Liver (tissue), 9 donors: ENCODE measurements around the gene CSNK1G2. TPM values are rescaled to one million over a fixed set of nuclear protein-coding genes. Genes with fewer than 3 reads are reported as not detected.

Source experiments
- DNase-seq: peaks from one replicate; pipeline ENCODE4 v3.0.0-alpha.2; 2017; ENCODE audit warnings: low spot score
- H3K27ac ChIP-seq, 2 donors: one replicate each; pipeline ENCODE4 v1.7.0; 2013; ENCODE audit warnings: inconsistent platforms in 2 of 2, low read length in 2 of 2, control low read depth in 1 of 2, low read depth in 1 of 2, mild to moderate bottlenecking in 1 of 2
- H3K27me3 ChIP-seq, 4 donors: one replicate each; pipeline versions ENCODE4 v1.6.1 to v1.7.0; 2013; ENCODE audit warnings: low read length in 3 of 4, inconsistent platforms in 1 of 4, mild to moderate bottlenecking in 1 of 4, moderate library complexity in 1 of 4; ENCODE audit not compliant: control insufficient read depth in 4 of 4, insufficient read depth in 4 of 4
- H3K36me3 ChIP-seq, 4 donors: one replicate each; pipeline versions ENCODE4 v1.6.1 to v1.7.0; 2013; ENCODE audit warnings: low read length in 3 of 4, mild to moderate bottlenecking in 3 of 4, low read depth in 1 of 4, moderate library complexity in 1 of 4; ENCODE audit not compliant: control insufficient read depth in 4 of 4, insufficient read depth in 3 of 4
- H3K4me1 ChIP-seq, 4 donors: one replicate each; pipeline versions ENCODE4 v1.6.1 to v1.7.0; 2013; ENCODE audit warnings: low read length in 3 of 4, mild to moderate bottlenecking in 3 of 4, moderate library complexity in 1 of 4; ENCODE audit not compliant: control insufficient read depth in 4 of 4, insufficient read depth in 4 of 4
- H3K4me3 ChIP-seq, 3 donors: one replicate each; pipeline versions ENCODE4 v1.6.1 to v1.7.0; 2013; ENCODE audit warnings: low read length in 3 of 3, control low read depth in 1 of 3, low read depth in 1 of 3, mild to moderate bottlenecking in 1 of 3
- H3K9ac ChIP-seq, 2 donors: one replicate each; pipeline ENCODE4 v1.7.0; 2013; ENCODE audit warnings: low read length in 2 of 2, mild to moderate bottlenecking in 2 of 2, moderate library complexity in 2 of 2, control low read depth in 1 of 2, low read depth in 1 of 2
- H3K9me3 ChIP-seq, 4 donors: one replicate each; pipeline versions ENCODE4 v1.6.1 to v1.7.0; 2013; ENCODE audit warnings: low read length in 3 of 4; ENCODE audit not compliant: control insufficient read depth in 4 of 4
- EGR1 ChIP-seq, 2 donors: IDR thresholded peaks; 2 replicates each; pipeline ENCODE4 v1.6.1; 2016 to 2018; ENCODE audit warnings: antibody characterized with exemption in 2 of 2, low read depth in 2 of 2
- FOXA1 ChIP-seq: IDR thresholded peaks from 2 replicates; pipeline ENCODE4 v1.6.1; 2016; ENCODE audit warnings: antibody characterized with exemption
- FOXA2 ChIP-seq: IDR thresholded peaks from 2 replicates; pipeline ENCODE4 v1.6.1; 2016; ENCODE audit warnings: antibody characterized with exemption
- GABPA ChIP-seq, 2 donors: IDR thresholded peaks in 1 of 2; conservative IDR thresholded peaks in 1 of 2; 2 replicates each; pipeline ENCODE4 v1.6.1; 2016; ENCODE audit warnings: antibody characterized with exemption in 2 of 2, mild to moderate bottlenecking in 1 of 2, moderate library complexity in 1 of 2
- HNF4A ChIP-seq, 2 donors: conservative IDR thresholded peaks; 2 replicates each; pipeline ENCODE4 v1.6.1; 2016; ENCODE audit warnings: antibody characterized with exemption in 2 of 2, mild to moderate bottlenecking in 2 of 2
- HNF4G ChIP-seq: IDR thresholded peaks from 2 replicates; pipeline ENCODE4 v1.6.1; 2016; ENCODE audit warnings: antibody characterized with exemption
- JUND ChIP-seq, 2 donors: IDR thresholded peaks; 2 replicates each; pipeline ENCODE4 v1.6.1; 2016; ENCODE audit warnings: antibody characterized with exemption in 2 of 2
- NR2F2 ChIP-seq: IDR thresholded peaks from 2 replicates; pipeline ENCODE4 v1.6.1; 2016; ENCODE audit warnings: antibody characterized with exemption
- RAD21 ChIP-seq, 2 donors: IDR thresholded peaks; 2 replicates each; pipeline ENCODE4 v1.6.1; 2016; ENCODE audit warnings: antibody characterized with exemption in 2 of 2, mild to moderate bottlenecking in 2 of 2
- RXRA ChIP-seq, 2 donors: IDR thresholded peaks; 2 replicates each; pipeline ENCODE4 v1.6.1; 2017 to 2018; ENCODE audit warnings: antibody characterized with exemption in 2 of 2, mild to moderate bottlenecking in 1 of 2
- SP1 ChIP-seq: IDR thresholded peaks from 2 replicates; pipeline ENCODE4 v1.6.1; 2018; ENCODE audit warnings: antibody characterized with exemption, mild to moderate bottlenecking
- TAF1 ChIP-seq: conservative IDR thresholded peaks from 2 replicates; pipeline ENCODE4 v1.6.1; 2016; ENCODE audit warnings: antibody characterized with exemption, mild to moderate bottlenecking
- YY1 ChIP-seq: IDR thresholded peaks from 2 replicates; pipeline ENCODE4 v1.6.1; 2016; ENCODE audit warnings: antibody characterized with exemption, mild to moderate bottlenecking
- WGBS: extraction: QIAGEN DNeasy Blood & Tissue Kit; methylation state at CpG from one replicate; pipeline ENCODE4 v1.1.7; 2013; 5-methylcytosine and 5-hydroxymethylcytosine counted together
- polyA plus RNA-seq, 2 donors: library from polyadenylated mRNA; stranded (reverse) in 1 of 2; unstranded in 1 of 2; fragments of 200-250 nt in 1 of 2; fragments of >200 nt in 1 of 2; fragmentation: Nextera tagmentation in 1 of 2; extraction: Ambion mirVana in 1 of 2; gene quantifications; one replicate each; pipeline versions ENCODE4 v1.2.1 to v1.2.3, GENCODE V29; 2013 to 2015
- total RNA-seq, 2 donors: library from RNA; depleted of rRNA; stranded (reverse); fragments of >200 nt; gene quantifications; one replicate each; pipeline ENCODE4 v1.2.3, GENCODE V29; 2014
- TF ChIP-seq, protein P1 (sequence below): IDR thresholded peaks from 2 replicates; pipeline ENCODE4 v1.6.1; 2016; ENCODE audit warnings: antibody characterized with exemption
- TF ChIP-seq, protein P2 (sequence below): IDR thresholded peaks from 2 replicates; pipeline ENCODE4 v1.6.1; 2016; ENCODE audit warnings: antibody characterized with exemption
- TF ChIP-seq, protein P3 (sequence below): IDR thresholded peaks from 2 replicates; pipeline ENCODE4 v1.6.1; 2016; ENCODE audit warnings: antibody characterized with exemption, mild to moderate bottlenecking
- TF ChIP-seq, protein P4 (sequence below): fragments of 150-350 bp; IDR thresholded peaks from 2 replicates; pipeline ENCODE4 v1.5.1; 2017; ENCODE audit warnings: improper control_type of control experiment, low read depth, low read length; ENCODE audit not compliant: missing input control
- donor health status: healthy.
- donor health status: healthy.
- donor health status: healthy.
- donor health status: healthy.
- donor health status: healthy.

CSNK1G2 gene
- total and polyA plus RNA-seq, 4 donors, result 3.5 to 30.6 (median 23.9) TPM

DNA sequence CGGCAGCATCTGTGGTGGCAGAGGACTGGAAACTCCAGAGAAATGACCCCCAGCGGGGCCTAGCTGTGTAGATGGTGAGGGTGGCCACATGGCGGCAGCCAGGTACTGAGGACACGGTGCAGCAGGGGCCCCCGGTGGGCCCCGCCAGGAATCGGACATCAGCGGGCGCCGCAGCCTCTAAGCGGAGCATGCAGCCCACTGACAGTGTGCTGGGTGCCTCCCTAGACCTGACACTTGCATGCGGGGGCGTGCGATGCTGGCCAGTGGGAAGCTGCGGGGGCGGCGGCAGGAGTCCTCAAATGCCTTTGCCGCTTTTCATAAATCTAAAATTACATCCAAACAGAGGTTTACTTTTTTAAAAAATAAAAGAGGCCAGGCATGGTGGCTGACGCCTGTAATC lies 19.6 kb upstream of the CSNK1G2 start:
- Histone ChIP-seq H3K36me3 (peaks cover 5 to 40% (median 12%) of the 10 kb centered on the region in 4 donors), H3K27ac (no peak overlapping the region), H3K4me3 (no peak overlapping the region), H3K4me1 (no peaks in the 10 kb centered on the region), H3K9ac (no peak overlapping the region), H3K27me3 (no peaks in the 10 kb centered on the region), H3K9me3 (no peaks in the 10 kb centered on the region)
- DNase-seq, result no peak
- TF ChIP-seq, protein P1, sequence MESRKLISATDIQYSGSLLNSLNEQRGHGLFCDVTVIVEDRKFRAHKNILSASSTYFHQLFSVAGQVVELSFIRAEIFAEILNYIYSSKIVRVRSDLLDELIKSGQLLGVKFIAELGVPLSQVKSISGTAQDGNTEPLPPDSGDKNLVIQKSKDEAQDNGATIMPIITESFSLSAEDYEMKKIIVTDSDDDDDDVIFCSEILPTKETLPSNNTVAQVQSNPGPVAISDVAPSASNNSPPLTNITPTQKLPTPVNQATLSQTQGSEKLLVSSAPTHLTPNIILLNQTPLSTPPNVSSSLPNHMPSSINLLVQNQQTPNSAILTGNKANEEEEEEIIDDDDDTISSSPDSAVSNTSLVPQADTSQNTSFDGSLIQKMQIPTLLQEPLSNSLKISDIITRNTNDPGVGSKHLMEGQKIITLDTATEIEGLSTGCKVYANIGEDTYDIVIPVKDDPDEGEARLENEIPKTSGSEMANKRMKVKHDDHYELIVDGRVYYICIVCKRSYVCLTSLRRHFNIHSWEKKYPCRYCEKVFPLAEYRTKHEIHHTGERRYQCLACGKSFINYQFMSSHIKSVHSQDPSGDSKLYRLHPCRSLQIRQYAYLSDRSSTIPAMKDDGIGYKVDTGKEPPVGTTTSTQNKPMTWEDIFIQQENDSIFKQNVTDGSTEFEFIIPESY, result no peak
- TF ChIP-seq TAF1 (no peak), FOXA2 (no peak), NR2F2 (no peak)
- TF ChIP-seq, protein P2, sequence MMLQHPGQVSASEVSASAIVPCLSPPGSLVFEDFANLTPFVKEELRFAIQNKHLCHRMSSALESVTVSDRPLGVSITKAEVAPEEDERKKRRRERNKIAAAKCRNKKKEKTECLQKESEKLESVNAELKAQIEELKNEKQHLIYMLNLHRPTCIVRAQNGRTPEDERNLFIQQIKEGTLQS, result no peak
- WGBS, result 96% methylated on average over 19 of the region's 19 CpGs

DNA sequence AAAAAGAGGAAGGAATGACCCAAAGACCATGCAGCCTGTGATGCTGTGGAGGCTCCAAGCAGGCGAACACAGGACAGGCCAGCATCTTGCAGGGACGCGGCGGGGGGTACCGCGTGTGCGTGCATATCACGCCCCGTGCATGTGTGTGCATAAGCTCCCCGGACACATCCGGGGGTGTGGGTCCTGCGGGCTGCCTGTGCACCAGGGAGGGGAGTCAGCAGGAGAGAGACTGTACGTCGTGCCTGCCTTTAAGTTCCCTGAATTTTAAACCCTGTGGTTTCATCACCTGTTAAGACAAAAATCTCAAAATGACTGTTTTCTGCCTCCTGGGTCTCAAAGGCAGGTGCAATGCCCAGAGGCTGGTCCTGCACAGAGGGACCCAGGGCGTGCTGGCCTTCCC lies 19.1 kb upstream of the CSNK1G2 start:
- Histone ChIP-seq H3K9ac (no peak overlapping the region), H3K4me1 (no peaks in the 10 kb centered on the region), H3K27me3 (no peaks in the 10 kb centered on the region), H3K4me3 (no peak overlapping the region), H3K27ac (no peak overlapping the region), H3K36me3 (peaks cover 5 to 40% (median 12%) of the 10 kb centered on the region in 4 donors), H3K9me3 (no peaks in the 10 kb centered on the region)
- DNase-seq, result no peak
- TF ChIP-seq TAF1, result no peak
- TF ChIP-seq, protein P2, result no peak
- no peak for TF ChIP-seq GABPA (IDR thresholded peaks at IDR 0.05 in 1 of 2, conservative IDR thresholded peaks at IDR 0.05 in 1 of 2)
- TF ChIP-seq, protein P1, result no peak
- no peak for TF ChIP-seq HNF4A (conservative IDR thresholded peaks at IDR 0.05)
- TF ChIP-seq, protein P3, sequence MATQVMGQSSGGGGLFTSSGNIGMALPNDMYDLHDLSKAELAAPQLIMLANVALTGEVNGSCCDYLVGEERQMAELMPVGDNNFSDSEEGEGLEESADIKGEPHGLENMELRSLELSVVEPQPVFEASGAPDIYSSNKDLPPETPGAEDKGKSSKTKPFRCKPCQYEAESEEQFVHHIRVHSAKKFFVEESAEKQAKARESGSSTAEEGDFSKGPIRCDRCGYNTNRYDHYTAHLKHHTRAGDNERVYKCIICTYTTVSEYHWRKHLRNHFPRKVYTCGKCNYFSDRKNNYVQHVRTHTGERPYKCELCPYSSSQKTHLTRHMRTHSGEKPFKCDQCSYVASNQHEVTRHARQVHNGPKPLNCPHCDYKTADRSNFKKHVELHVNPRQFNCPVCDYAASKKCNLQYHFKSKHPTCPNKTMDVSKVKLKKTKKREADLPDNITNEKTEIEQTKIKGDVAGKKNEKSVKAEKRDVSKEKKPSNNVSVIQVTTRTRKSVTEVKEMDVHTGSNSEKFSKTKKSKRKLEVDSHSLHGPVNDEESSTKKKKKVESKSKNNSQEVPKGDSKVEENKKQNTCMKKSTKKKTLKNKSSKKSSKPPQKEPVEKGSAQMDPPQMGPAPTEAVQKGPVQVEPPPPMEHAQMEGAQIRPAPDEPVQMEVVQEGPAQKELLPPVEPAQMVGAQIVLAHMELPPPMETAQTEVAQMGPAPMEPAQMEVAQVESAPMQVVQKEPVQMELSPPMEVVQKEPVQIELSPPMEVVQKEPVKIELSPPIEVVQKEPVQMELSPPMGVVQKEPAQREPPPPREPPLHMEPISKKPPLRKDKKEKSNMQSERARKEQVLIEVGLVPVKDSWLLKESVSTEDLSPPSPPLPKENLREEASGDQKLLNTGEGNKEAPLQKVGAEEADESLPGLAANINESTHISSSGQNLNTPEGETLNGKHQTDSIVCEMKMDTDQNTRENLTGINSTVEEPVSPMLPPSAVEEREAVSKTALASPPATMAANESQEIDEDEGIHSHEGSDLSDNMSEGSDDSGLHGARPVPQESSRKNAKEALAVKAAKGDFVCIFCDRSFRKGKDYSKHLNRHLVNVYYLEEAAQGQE, result no peak
- TF ChIP-seq YY1, result no peak
- no peak for TF ChIP-seq FOXA1
- TF ChIP-seq SP1, result no peak
- TF ChIP-seq JUND (IDR thresholded peaks at IDR 0.05), result no peak
- TF ChIP-seq NR2F2, result no peak
- TF ChIP-seq EGR1 (IDR thresholded peaks at IDR 0.05; ENCODE audit: low read depth in 2 of 2), result no peak
- TF ChIP-seq HNF4G, result no peak
- TF ChIP-seq FOXA2, result no peak
- no peak for TF ChIP-seq RXRA (IDR thresholded peaks at IDR 0.05)
- no peak for TF ChIP-seq RAD21 (IDR thresholded peaks at IDR 0.05)
- TF ChIP-seq, protein P4, sequence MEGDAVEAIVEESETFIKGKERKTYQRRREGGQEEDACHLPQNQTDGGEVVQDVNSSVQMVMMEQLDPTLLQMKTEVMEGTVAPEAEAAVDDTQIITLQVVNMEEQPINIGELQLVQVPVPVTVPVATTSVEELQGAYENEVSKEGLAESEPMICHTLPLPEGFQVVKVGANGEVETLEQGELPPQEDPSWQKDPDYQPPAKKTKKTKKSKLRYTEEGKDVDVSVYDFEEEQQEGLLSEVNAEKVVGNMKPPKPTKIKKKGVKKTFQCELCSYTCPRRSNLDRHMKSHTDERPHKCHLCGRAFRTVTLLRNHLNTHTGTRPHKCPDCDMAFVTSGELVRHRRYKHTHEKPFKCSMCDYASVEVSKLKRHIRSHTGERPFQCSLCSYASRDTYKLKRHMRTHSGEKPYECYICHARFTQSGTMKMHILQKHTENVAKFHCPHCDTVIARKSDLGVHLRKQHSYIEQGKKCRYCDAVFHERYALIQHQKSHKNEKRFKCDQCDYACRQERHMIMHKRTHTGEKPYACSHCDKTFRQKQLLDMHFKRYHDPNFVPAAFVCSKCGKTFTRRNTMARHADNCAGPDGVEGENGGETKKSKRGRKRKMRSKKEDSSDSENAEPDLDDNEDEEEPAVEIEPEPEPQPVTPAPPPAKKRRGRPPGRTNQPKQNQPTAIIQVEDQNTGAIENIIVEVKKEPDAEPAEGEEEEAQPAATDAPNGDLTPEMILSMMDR, result no peak
- 92% methylated on average over 15 of the region's 15 CpGs for WGBS
